ENCODE data around the gene RIOK1. TPM values are rescaled to one million over a fixed set of nuclear protein-coding genes. Genes with fewer than 3 reads are reported as not detected.
A peak's percentile ranks its signal among the peaks of the same experiment; 100 is the strongest.

RIOK1 gene
- total RNA-seq, 1 donor from 2014 or later, result 16.7 TPM

GRCh38 chr6:7432391-7433120, 42.9 kb downstream of the RIOK1 start:
- no peak for TF ChIP-seq EZH2 (IDR thresholded peaks at IDR 0.05; ENCODE audit: insufficient read depth, low read length)
- no peak for TF ChIP-seq CTCF (IDR thresholded peaks at IDR 0.05; ENCODE audit: insufficient read depth, low read depth, low read length)
- Histone ChIP-seq H4K20me1 (ENCODE audit: insufficient read depth, low read length) (no peaks in the 10 kb centered on the region), H3K4me1 (ENCODE audit: insufficient read depth, low read length) (no peaks in the 10 kb centered on the region), H3K36me3 (ENCODE audit: insufficient read depth, low read length) (no peaks in the 10 kb centered on the region), H3K9ac (ENCODE audit: low read length) (no peak overlapping the region), H3K79me2 (ENCODE audit: insufficient read depth, low read length) (no peaks in the 10 kb centered on the region), H3K27ac (ENCODE audit: low read depth, low read length) (no peak overlapping the region), H3K27me3 (ENCODE audit: insufficient read depth, low read length) (no peaks in the 10 kb centered on the region), H3K9me3 (ENCODE audit: insufficient read depth, low read depth, low read length) (no peaks in the 10 kb centered on the region), H3K4me3 (ENCODE audit: insufficient read depth, low read depth, low read length) (no peak overlapping the region), H2AFZ (ENCODE audit: low read depth, low read length) (peak overlapping the region; percentile 47), H3K4me2 (ENCODE audit: low read length) (peak overlapping the region; percentile 40)
- Mint-ChIP-seq H3K4me3 (ENCODE audit: unreplicated experiment) (no peak overlapping the region), H3K36me3 (ENCODE audit: low read depth, unreplicated experiment) (no peaks in the 10 kb centered on the region), H3K9me3 (ENCODE audit: unreplicated experiment) (peaks cover 2% of the 10 kb centered on the region), H3K27me3 (ENCODE audit: low read depth, unreplicated experiment) (no peaks in the 10 kb centered on the region), H3K27ac (ENCODE audit: unreplicated experiment) (peak overlapping the region; percentile 48), H3K4me1 (ENCODE audit: low read depth, unreplicated experiment) (peaks cover 15% of the 10 kb centered on the region)
- DNase-seq (ENCODE audit: low read depth), result no peak
- no peak for FAIRE-seq

- DNase-seq (ENCODE audit: low read depth) (no peak), FAIRE-seq (no peak)
- H3K27me3 Mint-ChIP-seq (ENCODE audit: low read depth, unreplicated experiment), result no peaks in the 10 kb centered on the region
- H3K4me3 Mint-ChIP-seq (ENCODE audit: unreplicated experiment), result no peak overlapping the region
- no peaks in the 10 kb centered on the region for H3K36me3 Mint-ChIP-seq (ENCODE audit: low read depth, unreplicated experiment)
- Histone ChIP-seq H2AFZ (ENCODE audit: low read depth, low read length) (no peak overlapping the region), H3K4me2 (ENCODE audit: low read length) (no peak overlapping the region), H3K9ac (ENCODE audit: low read length) (no peak overlapping the region), H4K20me1 (ENCODE audit: insufficient read depth, low read length) (no peaks in the 10 kb centered on the region), H3K4me1 (ENCODE audit: insufficient read depth, low read length) (no peaks in the 10 kb centered on the region), H3K36me3 (ENCODE audit: insufficient read depth, low read length) (no peaks in the 10 kb centered on the region), H3K27ac (ENCODE audit: low read depth, low read length) (no peak overlapping the region), H3K9me3 (ENCODE audit: insufficient read depth, low read depth, low read length) (no peaks in the 10 kb centered on the region), H3K79me2 (ENCODE audit: insufficient read depth, low read length) (no peaks in the 10 kb centered on the region), H3K4me3 (ENCODE audit: insufficient read depth, low read depth, low read length) (no peak overlapping the region), H3K27me3 (ENCODE audit: insufficient read depth, low read length) (no peaks in the 10 kb centered on the region)
- peak overlapping the region; percentile 48 for H3K27ac Mint-ChIP-seq (ENCODE audit: unreplicated experiment)
- peaks cover 2% of the 10 kb centered on the region for H3K9me3 Mint-ChIP-seq (ENCODE audit: unreplicated experiment)
- H3K4me1 Mint-ChIP-seq (ENCODE audit: low read depth, unreplicated experiment), result peaks cover 15% of the 10 kb centered on the region
- no peak for TF ChIP-seq CTCF (IDR thresholded peaks at IDR 0.05; ENCODE audit: insufficient read depth, low read depth, low read length)
- TF ChIP-seq EZH2 (IDR thresholded peaks at IDR 0.05; ENCODE audit: insufficient read depth, low read length), result no peak
Measured at GRCh38 chr6:7433121-7433617, 43.6 kb downstream of the RIOK1 start.

GRCh38 chr6:7434672-7435071, 45.1 kb downstream of the RIOK1 start:
- DNase-seq (ENCODE audit: low read depth) (no peak), FAIRE-seq (no peak)
- no peaks in the 10 kb centered on the region for H3K79me2 ChIP-seq (ENCODE audit: insufficient read depth, low read length)
- peaks cover 2% of the 10 kb centered on the region for H3K9me3 Mint-ChIP-seq (ENCODE audit: unreplicated experiment)
- no peak overlapping the region for H2AFZ ChIP-seq (ENCODE audit: low read depth, low read length)
- no peaks in the 10 kb centered on the region for H3K36me3 Mint-ChIP-seq (ENCODE audit: low read depth, unreplicated experiment)
- peaks cover 17% of the 10 kb centered on the region for H3K4me1 Mint-ChIP-seq (ENCODE audit: low read depth, unreplicated experiment)
- no peaks in the 10 kb centered on the region for H3K4me1 ChIP-seq (ENCODE audit: insufficient read depth, low read length)
- no peak for TF ChIP-seq EZH2 (IDR thresholded peaks at IDR 0.05; ENCODE audit: insufficient read depth, low read length)
- no peak for TF ChIP-seq CTCF (IDR thresholded peaks at IDR 0.05; ENCODE audit: insufficient read depth, low read depth, low read length)
- no peak overlapping the region for H3K4me3 Mint-ChIP-seq (ENCODE audit: unreplicated experiment)
- H4K20me1 ChIP-seq (ENCODE audit: insufficient read depth, low read length), result no peaks in the 10 kb centered on the region
- no peak overlapping the region for H3K27ac Mint-ChIP-seq (ENCODE audit: unreplicated experiment)
- H3K9ac ChIP-seq (ENCODE audit: low read length), result no peak overlapping the region
- no peak overlapping the region for H3K4me2 ChIP-seq (ENCODE audit: low read length)
- no peaks in the 10 kb centered on the region for H3K27me3 Mint-ChIP-seq (ENCODE audit: low read depth, unreplicated experiment)
- no peak overlapping the region for H3K4me3 ChIP-seq (ENCODE audit: insufficient read depth, low read depth, low read length)
- H3K36me3 ChIP-seq (ENCODE audit: insufficient read depth, low read length), result no peaks in the 10 kb centered on the region
- no peaks in the 10 kb centered on the region for H3K27me3 ChIP-seq (ENCODE audit: insufficient read depth, low read length)
- no peak overlapping the region for H3K27ac ChIP-seq (ENCODE audit: low read depth, low read length)
- H3K9me3 ChIP-seq (ENCODE audit: insufficient read depth, low read depth, low read length), result no peaks in the 10 kb centered on the region
